Adrenal gland (tissue), 12 donors: ENCODE results near the gene ANTXR1. TPM values are rescaled to one million over a fixed set of nuclear protein-coding genes. Genes with fewer than 3 reads are reported as not detected.

Source experiments
- DNase-seq, 7 donors: peaks; one replicate each; pipeline ENCODE4 v3.0.0-alpha.2; 2019 to 2020
- H3K27ac ChIP-seq, 5 donors: fragments of 200-600 bp; sonication (generic) in 4 of 5; 1 replicate in 3 of 5; 2 replicates in 2 of 5; pipeline versions ENCODE4 v1.5.1 to v1.8.0; 2016 to 2020; ENCODE audit warnings: mild to moderate bottlenecking in 1 of 5
- H3K27me3 ChIP-seq: fragments of 200-600 bp; 2 replicates; pipeline ENCODE4 v1.8.0; 2021
- H3K36me3 ChIP-seq, 2 donors: fragments of 200-600 bp; replicated peaks in 1 of 2; 1 replicate in 1 of 2; 2 replicates in 1 of 2; pipeline versions ENCODE4 v1.5.1 to v1.8.0; 2018 to 2022
- H3K4me1 ChIP-seq, 2 donors: fragments of 200-600 bp; replicated peaks in 1 of 2; 1 replicate in 1 of 2; 2 replicates in 1 of 2; pipeline versions ENCODE4 v1.5.1 to v1.8.0; 2018 to 2021
- H3K4me3 ChIP-seq, 4 donors: fragments of 200-600 bp; sonication (generic) in 3 of 4; one replicate each; pipeline ENCODE4 v1.5.1; 2016 to 2018
- H3K9me3 ChIP-seq, 3 donors: fragments of 200-600 bp; sonication (generic) in 1 of 3; replicated peaks in 1 of 3; 1 replicate in 2 of 3; 2 replicates in 1 of 3; pipeline versions ENCODE4 v1.5.1 to v1.8.0; 2016 to 2021
- POLR2A ChIP-seq, 2 donors: fragments of 450-650 bp; IDR thresholded peaks; one replicate each; pipeline ENCODE4 v1.6.1; 2017; ENCODE audit warnings: antibody characterized with exemption in 2 of 2, mild to moderate bottlenecking in 2 of 2, moderate library complexity in 1 of 2
- WGBS, 4 donors: extraction: QIAGEN DNeasy Blood & Tissue Kit in 2 of 4; methylation state at CpG; one replicate each; pipeline versions ENCODE4 v1.1.5 to v1.1.7; 2013 to 2017; 5-methylcytosine and 5-hydroxymethylcytosine counted together
- intact Hi-C, 2 donors: fragments of 100-400 bp; cut with DNase I; formaldehyde crosslinking; loops; one replicate each; pipeline versions ENCODE4 v1.14.1 to v1.15.0; 2022 to 2023
- polyA plus RNA-seq, 3 donors: library from polyadenylated mRNA; stranded (reverse); fragments of 200-250 nt in 2 of 3; fragments of 350-450 nt in 1 of 3; fragmentation: Illumina TruSeq in 1 of 3; extraction: RNeasy Lipid Tissue Mini Kit (QIAGEN cat#74804) in 1 of 3; gene quantifications; one replicate each; pipeline ENCODE4 v1.2.3, GENCODE V29; 2013 to 2014
- total RNA-seq, 9 donors: library from RNA; depleted of rRNA in 4 of 9; stranded (reverse); fragments of >200 nt in 4 of 9; fragments of 120-200 nt in 1 of 9; fragmentation: NEBNext Ultra II Directional in 1 of 9; extraction: Animal tissue kit (Norgen Biotek cat#: 25700) in 1 of 9; gene quantifications; one replicate each; pipeline versions ENCODE4 v1.1.0 to v1.2.4, GENCODE V29; 2013 to 2023
- TF ChIP-seq, protein P1 (sequence below), 6 experiments: fragments of 450-650 bp in 4 of 6; fragments of 200-600 bp in 2 of 6; sonication (generic) in 1 of 6; IDR thresholded peaks; 1 replicate in 5 of 6; 2 replicates in 1 of 6; pipeline versions ENCODE4 v1.5.1 to v1.8.0; 2016 to 2021; ENCODE audit warnings: antibody characterized with exemption in 6 of 6, mild to moderate bottlenecking in 2 of 6, moderate library complexity in 1 of 6
- donor health status: healthy with polysubstance abuse.
- donor health status: Bipolar disorder and iron deficiency.
- donor health status: DM: yes; HTN: yes; CAD: no.
- donor health status: DM: no; HTN: no; CAD: no.
- donor health status: DM: no; HTN: no; CAD: no.
- donor health status: DM: yes; HTN: yes; CAD: no.

ANTXR1 gene
- total and polyA plus RNA-seq, 12 donors: 19.0 to 386 (median 119) TPM

DNA sequence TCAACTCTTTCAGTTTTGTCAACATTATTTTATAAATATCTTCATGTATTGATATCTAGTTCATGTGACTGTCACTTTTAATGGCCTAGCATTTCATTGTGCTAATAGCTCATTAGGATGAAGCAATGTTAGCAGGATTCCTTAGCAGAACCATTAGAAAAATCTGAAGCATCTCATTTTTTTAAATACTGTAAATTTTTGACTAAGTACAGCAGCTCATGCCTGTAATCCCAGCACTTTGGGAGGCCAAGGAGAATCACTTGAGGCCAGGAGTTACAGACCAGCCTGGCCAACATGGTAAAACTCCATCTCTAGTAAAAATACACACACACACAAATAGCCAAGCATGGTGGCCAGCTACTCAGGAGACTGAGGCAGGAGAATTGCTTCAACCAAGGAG lies 15.6 kb upstream of the ANTXR1 start:
- intact Hi-C loops: no loop called here
- no peak overlapping the region for H3K27ac ChIP-seq
- no peak overlapping the region for H3K4me3 ChIP-seq
- H3K27me3 ChIP-seq: no peaks in the 10 kb centered on the region
- DNase-seq: no peak
- H3K4me1 ChIP-seq: no peaks in the 10 kb centered on the region
- H3K36me3 ChIP-seq: no peaks in the 10 kb centered on the region
- no peaks in the 10 kb centered on the region for H3K9me3 ChIP-seq
- no peak for TF ChIP-seq POLR2A (IDR thresholded peaks at IDR 0.05)
- TF ChIP-seq, protein P1, sequence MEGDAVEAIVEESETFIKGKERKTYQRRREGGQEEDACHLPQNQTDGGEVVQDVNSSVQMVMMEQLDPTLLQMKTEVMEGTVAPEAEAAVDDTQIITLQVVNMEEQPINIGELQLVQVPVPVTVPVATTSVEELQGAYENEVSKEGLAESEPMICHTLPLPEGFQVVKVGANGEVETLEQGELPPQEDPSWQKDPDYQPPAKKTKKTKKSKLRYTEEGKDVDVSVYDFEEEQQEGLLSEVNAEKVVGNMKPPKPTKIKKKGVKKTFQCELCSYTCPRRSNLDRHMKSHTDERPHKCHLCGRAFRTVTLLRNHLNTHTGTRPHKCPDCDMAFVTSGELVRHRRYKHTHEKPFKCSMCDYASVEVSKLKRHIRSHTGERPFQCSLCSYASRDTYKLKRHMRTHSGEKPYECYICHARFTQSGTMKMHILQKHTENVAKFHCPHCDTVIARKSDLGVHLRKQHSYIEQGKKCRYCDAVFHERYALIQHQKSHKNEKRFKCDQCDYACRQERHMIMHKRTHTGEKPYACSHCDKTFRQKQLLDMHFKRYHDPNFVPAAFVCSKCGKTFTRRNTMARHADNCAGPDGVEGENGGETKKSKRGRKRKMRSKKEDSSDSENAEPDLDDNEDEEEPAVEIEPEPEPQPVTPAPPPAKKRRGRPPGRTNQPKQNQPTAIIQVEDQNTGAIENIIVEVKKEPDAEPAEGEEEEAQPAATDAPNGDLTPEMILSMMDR (IDR thresholded peaks at IDR 0.05): no peak

DNA sequence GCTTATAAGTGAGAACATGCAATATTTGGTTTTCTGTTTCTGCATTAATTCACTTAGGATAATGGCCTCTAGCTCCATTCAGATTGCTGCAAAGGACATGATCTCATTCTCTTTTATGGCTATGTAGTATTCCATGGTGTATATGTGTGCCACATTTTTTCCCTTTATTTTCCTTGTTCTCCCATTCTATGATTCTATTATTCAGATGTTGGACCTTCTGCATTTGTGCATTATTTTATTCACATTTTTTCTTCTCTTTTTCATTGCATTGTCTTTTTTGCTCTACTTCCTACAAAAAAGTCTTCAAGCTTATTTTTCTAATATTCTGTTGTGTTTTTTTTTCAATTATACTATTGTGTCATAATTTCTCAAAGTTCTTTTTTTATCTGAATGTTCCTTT lies 11.1 kb upstream of the ANTXR1 start:
- TF ChIP-seq, protein P1 (IDR thresholded peaks at IDR 0.05): no peak
- no peak for TF ChIP-seq POLR2A (IDR thresholded peaks at IDR 0.05)
- Histone ChIP-seq H3K9me3 (no peaks in the 10 kb centered on the region), H3K27ac (no peak overlapping the region), H3K4me3 (no peak overlapping the region), H3K4me1 (no peaks in the 10 kb centered on the region), H3K36me3 (no peaks in the 10 kb centered on the region), H3K27me3 (no peaks in the 10 kb centered on the region)
- DNase-seq: no peak
- intact Hi-C loops: no loop called here

DNA sequence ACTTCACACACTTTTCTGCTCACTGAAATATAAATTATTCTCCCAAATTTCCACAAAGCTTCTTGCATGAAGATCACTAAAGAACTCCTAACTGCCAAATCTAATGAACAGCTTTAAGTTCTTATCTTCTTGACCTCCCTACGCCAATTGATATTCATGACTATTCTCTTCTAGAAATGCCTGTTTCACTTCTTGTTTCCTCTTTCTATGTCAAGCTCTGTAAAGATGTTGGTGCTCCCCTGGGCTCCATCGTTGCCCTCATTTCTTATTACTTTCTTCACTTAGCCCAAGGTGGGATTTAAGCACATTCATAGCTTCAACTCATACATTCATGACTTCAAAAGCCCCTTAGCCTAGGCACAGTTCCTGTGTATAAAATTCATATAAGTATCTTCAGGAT lies 9.2 kb upstream of the ANTXR1 start:
- Histone ChIP-seq H3K36me3 (no peaks in the 10 kb centered on the region), H3K9me3 (no peaks in the 10 kb centered on the region), H3K27ac (no peak overlapping the region), H3K4me3 (no peak overlapping the region), H3K27me3 (no peaks in the 10 kb centered on the region), H3K4me1 (no peaks in the 10 kb centered on the region)
- 77 to 92% (median 84%) methylated on average over 2 of the region's 2 CpGs for WGBS, 4 donors
- TF ChIP-seq, protein P1 (IDR thresholded peaks at IDR 0.05): no peak
- TF ChIP-seq POLR2A (IDR thresholded peaks at IDR 0.05): no peak
- intact Hi-C loops: no loop called here
- DNase-seq: no peak

DNA sequence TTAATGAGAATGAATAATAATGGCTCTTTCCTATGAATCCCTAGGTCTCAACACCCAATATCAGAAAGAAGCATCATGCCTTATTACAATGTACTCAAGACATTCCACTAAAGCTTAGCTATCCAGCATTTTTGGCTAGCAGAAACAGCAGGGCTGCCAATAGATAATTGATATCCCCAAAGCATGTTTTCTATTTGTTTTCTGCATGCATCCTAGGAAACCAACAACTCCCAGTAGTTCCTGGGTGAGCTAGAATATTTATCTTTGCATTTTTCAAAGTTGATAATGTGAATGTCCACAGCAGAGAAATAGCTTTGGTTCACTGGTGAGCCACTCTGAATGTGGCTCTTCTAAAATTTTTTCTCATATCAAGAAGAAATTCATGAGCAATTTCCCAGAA lies 5.8 kb upstream of the ANTXR1 start:
- intact Hi-C loops: no loop called here
- TF ChIP-seq, protein P1 (IDR thresholded peaks at IDR 0.05): no peak
- no peaks in the 10 kb centered on the region for H3K36me3 ChIP-seq
- H3K9me3 ChIP-seq: no peaks in the 10 kb centered on the region
- H3K4me1 ChIP-seq: peaks cover 0 to under 1% of the 10 kb centered on the region in 2 donors
- H3K4me3 ChIP-seq: no peak overlapping the region
- H3K27me3 ChIP-seq: no peaks in the 10 kb centered on the region
- DNase-seq: no peak
- no peak overlapping the region for H3K27ac ChIP-seq
